ENCODE data around the gene SERPINB5.

- TF ChIP-seq MAX (IDR thresholded peaks at IDR 0.05): no peak
- TF ChIP-seq HNF4A (conservative IDR thresholded peaks at IDR 0.05): no peak
- TF ChIP-seq, protein P1, sequence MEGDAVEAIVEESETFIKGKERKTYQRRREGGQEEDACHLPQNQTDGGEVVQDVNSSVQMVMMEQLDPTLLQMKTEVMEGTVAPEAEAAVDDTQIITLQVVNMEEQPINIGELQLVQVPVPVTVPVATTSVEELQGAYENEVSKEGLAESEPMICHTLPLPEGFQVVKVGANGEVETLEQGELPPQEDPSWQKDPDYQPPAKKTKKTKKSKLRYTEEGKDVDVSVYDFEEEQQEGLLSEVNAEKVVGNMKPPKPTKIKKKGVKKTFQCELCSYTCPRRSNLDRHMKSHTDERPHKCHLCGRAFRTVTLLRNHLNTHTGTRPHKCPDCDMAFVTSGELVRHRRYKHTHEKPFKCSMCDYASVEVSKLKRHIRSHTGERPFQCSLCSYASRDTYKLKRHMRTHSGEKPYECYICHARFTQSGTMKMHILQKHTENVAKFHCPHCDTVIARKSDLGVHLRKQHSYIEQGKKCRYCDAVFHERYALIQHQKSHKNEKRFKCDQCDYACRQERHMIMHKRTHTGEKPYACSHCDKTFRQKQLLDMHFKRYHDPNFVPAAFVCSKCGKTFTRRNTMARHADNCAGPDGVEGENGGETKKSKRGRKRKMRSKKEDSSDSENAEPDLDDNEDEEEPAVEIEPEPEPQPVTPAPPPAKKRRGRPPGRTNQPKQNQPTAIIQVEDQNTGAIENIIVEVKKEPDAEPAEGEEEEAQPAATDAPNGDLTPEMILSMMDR (IDR thresholded peaks at IDR 0.05; ENCODE audit: low read depth, low read length, missing input control): no peak
- TF ChIP-seq TAF1 (conservative IDR thresholded peaks at IDR 0.05): no peak
- TF ChIP-seq EGR1 (IDR thresholded peaks at IDR 0.05; ENCODE audit: low read depth in 2 of 2): no peak
- no peak for TF ChIP-seq JUND (IDR thresholded peaks at IDR 0.05)
- TF ChIP-seq SP1 (IDR thresholded peaks at IDR 0.05): no peak
These were observed 11.4 kb downstream of the SERPINB5 start for GRCh38 chr18:63488160-63488559.
